GM19397 (cell line): ENCODE measurements around the gene KLKB1.
"Not testable (repeated sequence)": the region's sequence is repeated elsewhere in the genome, so short reads cannot be mapped to it uniquely, and the experiment has no call there.

Source experiments
- ATAC-seq: cut with Tn5 transposase; IDR thresholded peaks from one replicate; pipeline ENCODE4 v1.9.1; 2021; ENCODE audit warnings: mild to moderate bottlenecking, moderate library complexity; ENCODE audit not compliant: unreplicated experiment

The KLKB1 gene

GRCh38 chr4:186226521-186227189 is 652 bp upstream of the KLKB1 start:
- ATAC-seq, result no peak

DNA sequence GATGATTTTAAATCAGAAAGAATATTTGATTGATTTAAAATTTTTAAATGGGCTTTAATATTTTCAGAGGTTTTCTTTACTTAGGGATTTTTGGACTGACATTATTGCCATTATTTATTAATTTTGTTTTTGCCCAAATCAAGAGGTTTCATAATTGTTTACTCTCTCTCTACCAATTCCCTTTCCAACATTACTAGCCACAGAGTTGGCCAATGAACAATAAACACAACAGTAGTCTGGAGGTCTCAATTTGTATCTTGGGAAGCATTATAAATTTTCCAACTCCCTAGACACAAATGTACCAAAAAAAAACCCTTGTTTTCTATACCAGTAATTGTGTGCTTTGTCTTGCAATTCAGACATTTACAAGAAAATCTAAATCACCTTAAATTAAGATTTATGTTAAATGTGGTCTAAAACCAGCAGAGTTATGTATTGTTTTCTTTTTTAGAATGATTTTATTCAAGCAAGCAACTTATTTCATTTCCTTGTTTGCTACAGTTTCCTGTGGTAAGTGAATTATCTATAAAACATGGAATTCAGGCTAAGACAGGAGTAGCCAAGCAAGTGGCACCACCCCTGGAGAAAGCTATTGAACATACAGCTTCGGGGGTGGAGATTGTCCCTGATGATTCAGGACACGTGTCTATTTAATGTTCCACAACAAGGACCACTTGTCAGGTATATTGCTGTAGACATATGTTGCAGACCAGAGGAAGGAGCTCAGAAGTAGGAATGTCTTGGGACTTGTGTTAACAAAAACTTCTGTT is 622 bp downstream of the KLKB1 start:
- ATAC-seq, result no peak

GRCh38 chr4:186228514-186228894 is 1.2 kb downstream of the KLKB1 start:
- ATAC-seq, result no peak

- ATAC-seq, result no peak
Measured at GRCh38 chr4:186234367-186234766, 7.1 kb downstream of the KLKB1 start.

GRCh38 chr4:186236126-186236525 is 8.8 kb downstream of the KLKB1 start:
- ATAC-seq, result no peak

- ATAC-seq, result no peak
Measured at GRCh38 chr4:186240452-186240847, 13.1 kb downstream of the KLKB1 start.

DNA sequence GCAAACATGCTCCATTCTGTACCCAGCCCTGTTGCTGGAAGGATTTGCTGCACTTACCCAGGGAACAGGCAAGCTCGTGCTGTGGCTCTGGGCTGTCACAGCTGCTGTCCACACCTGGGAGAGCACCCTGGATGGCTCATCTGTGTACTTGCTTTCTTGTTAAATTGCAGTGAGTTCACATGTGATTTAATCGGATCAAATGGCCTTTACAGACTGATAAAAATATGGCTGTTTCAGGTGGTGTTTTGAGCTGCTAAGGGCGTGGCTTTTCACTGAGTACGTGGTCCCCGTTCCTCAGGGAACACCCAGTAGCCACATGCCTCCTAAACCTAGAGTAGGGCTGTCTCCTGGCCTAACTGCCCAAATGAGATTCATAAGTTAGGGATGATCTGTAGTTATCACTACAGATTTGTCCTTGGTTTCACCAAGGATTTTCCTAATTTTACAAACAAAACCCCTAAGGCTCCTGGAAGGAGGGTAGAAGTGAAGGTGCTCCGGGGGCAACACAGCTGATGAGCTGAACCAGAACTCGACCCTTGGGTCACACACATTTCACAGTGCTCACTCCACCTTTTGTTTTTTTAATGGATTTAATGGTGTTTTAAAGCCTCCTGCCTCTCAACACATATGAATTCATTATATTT is 13.7 kb downstream of the KLKB1 start:
- no peak for ATAC-seq

GRCh38 chr4:186241616-186242015 is 14.3 kb downstream of the KLKB1 start:
- no peak for ATAC-seq

DNA sequence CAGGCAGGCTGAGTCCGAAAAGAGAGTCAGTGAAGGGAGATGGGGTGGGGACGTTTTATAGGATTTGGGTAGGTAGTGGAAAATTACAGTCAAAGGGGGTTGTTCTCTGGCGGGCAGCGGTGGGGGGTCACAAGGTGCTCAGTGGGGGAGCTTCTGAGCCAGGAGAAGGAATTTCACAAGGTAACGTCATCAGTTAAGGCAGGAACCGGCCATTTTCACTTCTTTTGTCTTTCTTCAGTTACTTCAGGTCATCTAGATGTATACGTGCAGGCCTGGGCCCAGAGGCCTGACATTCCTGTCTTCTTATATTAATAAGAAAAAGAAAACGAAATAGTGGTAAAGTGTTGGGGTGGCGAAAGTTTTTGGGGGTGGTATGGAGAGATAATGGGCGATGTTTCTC is 14.7 kb downstream of the KLKB1 start:
- not testable (repeated sequence) for ATAC-seq

GRCh38 chr4:186243331-186243730 is 16.0 kb downstream of the KLKB1 start:
- ATAC-seq, result no peak

DNA sequence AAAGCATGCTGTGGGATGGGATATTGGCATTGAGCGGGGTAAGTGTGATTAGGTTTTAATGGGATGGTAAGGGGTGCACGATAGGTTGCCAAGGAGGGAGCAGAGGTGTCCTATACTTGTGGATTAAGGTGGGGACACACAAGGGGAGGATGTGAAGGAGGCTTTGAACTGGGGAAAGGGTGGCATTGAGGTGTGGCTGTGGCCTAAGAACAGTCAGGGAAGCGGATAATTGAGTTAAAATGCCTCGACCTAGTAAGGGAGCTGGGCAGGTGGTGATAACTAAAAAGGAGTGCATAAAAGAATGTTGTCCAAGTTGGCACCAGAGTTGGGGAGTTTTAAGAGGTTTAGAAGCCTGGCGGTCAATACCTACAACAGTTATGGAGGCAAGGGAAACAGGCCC is 17.5 kb downstream of the KLKB1 start:
- ATAC-seq, result no peak

GRCh38 chr4:186247062-186247752 is 19.9 kb downstream of the KLKB1 start:
- ATAC-seq, result not testable (repeated sequence)

- no peak for ATAC-seq
Measured at GRCh38 chr4:186248643-186249042, 21.3 kb downstream of the KLKB1 start.

- no peak for ATAC-seq
Measured at GRCh38 chr4:186249785-186250754, 22.8 kb downstream of the KLKB1 start.

DNA sequence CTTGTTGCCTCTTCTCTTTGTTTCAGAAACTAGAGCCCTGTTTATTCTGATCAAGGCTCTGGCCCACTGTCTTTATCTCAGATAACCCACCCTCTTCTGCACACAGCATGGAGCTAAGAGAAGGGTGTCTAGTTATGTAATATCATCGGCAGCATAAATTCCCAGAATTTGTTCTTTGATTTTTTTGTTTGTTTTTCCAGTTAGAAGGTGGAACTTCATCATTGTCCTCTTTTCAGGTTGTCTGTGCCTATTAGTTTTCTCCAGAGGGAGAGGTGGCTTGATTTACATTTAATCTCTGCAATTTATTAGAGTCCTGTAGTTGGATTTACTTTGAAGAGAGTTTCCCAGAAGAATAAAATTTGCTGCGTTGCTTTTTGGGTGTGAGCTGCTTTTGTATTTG is 23.5 kb downstream of the KLKB1 start:
- ATAC-seq, result no peak

- no peak for ATAC-seq
Measured at GRCh38 chr4:186255122-186255521, 27.8 kb downstream of the KLKB1 start.

- ATAC-seq, result no peak
Measured at GRCh38 chr4:186258216-186258811, 31.0 kb downstream of the KLKB1 start.

- no peak for ATAC-seq
Measured at GRCh38 chr4:186260117-186260503, 32.8 kb downstream of the KLKB1 start.

DNA sequence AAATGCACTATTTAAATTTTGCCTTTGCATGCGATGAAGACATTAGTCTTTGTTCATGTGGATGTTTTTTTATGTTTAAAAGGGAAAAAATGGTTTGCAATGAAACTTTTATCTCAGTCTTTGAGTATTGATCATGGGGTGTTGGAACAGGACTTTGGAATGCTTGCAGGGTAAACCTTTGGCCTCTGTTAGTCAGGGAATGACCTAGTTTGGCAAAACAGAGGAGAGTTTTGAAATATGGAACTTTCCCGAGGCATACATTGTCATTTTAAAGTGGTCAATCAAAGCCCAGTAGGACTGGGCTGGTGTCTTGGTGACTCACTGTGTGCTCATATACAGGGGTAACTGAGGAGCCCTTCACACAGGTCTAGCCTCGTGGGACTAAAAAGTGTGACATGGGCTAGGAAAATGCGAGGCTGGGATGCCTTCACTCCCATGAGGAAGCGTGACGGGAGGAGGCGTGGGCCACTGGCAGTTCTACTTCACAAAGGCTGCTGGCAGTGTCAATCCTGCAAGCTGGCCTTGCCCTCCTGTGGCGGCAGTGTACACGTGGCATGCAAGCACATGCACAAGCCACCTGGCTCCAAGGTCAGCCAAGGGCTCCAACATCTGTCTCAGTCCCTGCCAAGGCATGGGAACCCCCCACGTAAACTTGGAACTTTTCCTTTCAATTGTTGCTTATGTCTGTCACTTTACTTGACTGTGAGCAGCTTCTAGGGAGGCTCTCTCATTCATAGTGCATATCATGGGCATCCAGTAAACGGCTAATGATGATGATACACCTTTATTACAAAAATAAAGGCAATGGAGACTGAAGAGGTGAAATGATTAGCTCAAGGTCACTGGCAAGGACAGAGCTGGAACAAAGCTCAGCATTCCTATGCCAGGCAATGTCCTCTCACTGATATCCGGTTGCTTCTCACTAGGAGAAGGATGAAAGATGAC is 33.5 kb downstream of the KLKB1 start:
- no peak for ATAC-seq
